Kasumi-1 (cell line): Measurements from ENCODE around the gene FAM3A.

Experiments used
- DNase-seq, 2 experiments: peaks; one replicate each; lab custom pipeline; 2025; lab: John Stamatoyannopoulos, UW

FAM3A gene

GRCh38 chrX:154534526-154535322, 18.7 kb upstream of the FAM3A start:
- peak; percentile 49 to 61 for DNase-seq

DNA sequence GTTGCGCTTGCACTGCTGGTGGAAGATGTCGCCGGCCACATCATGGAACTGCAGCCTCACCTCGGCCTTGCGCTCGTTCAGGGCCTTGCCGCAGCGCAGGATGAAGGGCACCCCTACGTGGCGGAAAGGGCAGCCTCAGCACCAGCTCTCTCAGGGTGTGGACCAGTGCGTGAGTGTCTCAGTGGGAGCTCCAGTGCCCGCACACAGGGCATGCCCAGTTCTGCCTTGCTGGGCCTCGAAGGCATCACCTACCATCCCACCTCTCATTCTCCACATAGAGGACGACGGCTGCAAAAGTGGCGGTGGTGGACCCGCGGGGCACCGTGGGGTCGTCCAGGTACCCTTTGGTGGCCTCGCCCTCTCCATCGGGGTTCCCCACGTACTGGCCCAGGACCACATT, 16.7 kb upstream of the FAM3A start:
- DNase-seq = no peak

- DNase-seq = no peak
These were observed 15.6 kb upstream of the FAM3A start for GRCh38 chrX:154531626-154532025.

DNA sequence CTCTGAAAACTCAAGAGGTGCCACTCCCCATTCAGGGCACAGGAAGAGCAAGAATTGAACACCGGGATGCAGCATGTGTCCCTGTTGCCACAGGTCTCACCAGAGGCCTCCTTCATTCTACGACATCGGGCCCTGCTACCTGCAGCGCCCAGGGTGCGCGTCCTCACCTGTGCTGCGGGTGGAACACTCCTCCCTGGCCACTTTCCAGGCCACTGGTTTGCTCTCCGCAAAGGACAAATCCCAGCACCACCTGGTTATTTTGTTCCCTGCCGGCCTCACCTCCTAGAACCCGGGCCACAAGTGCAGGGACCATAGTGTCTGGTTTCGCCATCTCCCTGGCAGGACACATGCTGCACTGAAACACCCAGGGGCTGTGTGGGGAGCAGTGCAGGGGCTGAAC, 14.3 kb upstream of the FAM3A start:
- no peak for DNase-seq

DNA sequence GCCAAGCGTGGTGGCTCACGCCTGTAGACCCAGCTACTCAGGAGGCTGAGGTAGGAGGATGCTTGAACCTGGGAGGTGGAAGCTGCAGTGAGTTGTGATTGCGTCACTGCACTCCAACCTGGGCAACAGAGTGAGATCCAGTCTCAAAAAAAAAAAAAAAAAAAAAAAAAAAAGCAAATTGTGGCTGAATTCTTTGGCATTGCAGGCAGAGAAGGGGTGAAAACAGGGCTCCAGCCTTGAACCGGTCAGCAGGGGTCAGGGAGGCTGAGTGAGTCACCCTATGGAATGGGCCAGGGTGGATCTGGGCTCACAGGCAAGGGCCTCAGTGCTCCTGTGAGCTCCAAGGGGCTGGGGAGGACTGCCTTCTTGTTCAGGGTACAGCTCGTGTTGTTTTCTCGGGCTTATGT, 13.2 kb upstream of the FAM3A start:
- no peak for DNase-seq

DNA sequence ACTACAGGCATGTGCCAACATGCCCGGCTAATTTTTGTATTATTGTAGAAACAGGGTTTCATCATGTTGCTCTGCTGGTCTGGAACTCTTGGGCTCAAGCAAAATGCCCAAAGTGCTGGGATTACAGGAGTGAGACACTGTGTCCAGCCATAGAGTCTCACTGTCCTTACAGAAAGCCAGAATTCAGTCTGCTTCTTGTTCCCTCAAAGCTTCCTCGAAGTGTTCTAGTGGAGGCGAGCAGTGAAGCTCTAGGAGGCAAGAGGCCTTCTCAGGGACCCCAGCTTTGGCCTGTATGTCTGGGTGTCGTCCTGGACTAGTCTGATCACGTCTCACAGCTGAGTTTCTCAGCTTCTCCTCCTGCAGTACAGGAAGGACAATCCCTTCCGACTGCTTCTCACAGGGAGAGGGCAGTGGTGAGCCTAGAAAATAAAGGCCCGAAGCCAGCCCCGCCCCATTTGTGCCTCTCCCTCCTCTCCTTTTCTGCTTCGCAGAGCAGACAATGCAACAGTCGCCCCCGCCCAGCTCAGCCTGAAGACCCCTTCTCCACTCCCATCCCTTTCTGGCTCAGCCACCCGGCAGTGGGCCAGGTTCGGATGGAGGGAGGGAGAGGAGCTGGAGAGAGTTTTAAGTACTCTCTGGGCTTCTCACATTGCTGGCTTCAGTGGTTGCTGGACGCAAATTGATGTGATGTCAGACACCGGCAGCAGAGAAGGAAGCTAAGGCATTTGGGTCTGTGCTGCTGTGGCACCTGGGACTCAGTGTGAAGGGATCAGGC, 11.1 kb upstream of the FAM3A start:
- peak; percentile 62 to 66 for DNase-seq

DNA sequence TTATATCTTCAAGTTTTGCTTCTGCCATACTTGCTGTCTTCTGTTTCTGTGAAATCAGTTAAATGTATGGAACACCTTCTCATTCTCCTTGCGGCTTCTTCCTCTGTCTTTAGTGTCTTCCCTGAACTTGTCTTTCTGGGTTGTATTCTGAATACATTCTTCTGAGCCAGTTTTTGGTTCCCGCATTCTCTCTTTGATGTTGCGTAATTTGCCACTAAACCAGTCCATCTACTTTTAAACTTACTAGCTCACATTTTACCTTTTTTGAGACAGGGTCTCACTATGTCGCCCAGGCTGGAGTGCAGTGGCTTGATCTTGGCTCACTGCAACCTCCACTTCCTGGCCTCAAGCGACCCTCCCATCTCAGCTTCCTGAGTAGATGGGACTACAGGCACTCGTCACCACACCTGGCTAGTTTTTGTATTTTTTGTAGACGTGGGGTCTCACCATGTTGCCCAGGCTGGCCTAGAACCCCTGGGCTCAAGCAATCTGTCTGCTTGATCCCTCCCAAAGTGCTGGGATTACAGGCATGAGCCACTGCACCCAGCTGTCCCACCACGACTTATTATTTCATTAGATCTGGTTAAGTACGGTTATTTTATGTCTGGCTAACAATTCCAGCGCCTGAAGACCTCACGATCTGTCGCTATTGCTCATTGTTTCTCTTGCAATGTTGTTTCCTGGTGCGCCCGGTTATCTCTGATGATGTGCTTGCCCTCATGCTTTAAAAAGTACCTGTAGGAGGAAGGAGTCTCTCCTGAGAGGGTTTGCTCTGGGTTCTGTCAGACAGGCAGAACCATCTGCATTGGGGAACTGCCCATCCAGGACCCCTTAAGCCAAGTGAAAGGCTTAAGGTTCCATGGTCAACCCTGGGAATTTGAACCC, 9.8 kb upstream of the FAM3A start:
- DNase-seq = no peak

DNA sequence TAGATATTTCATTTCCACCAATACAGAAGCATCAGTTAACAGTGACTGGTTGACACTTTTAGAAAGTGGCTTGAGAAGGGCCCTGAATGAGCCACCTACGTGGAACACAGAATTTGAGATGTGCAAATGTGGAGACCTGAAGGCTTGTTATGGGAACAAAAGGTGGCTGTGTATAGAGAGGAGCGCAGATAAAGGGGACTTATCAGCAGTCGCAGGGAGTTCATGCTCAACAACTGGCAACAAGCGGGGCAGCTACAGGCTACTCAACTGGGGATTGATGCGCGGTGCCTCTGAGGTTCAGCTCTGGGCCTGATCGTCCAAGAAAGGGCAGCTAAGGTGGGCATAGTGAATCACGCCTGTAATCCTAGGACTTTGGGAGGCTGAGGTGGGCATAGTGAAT, 3.4 kb upstream of the FAM3A start:
- DNase-seq = no peak

GRCh38 chrX:154517101-154517781, 1.2 kb upstream of the FAM3A start:
- DNase-seq = no peak

GRCh38 chrX:154516656-154517100, 646 bp upstream of the FAM3A start:
- no peak for DNase-seq

DNA sequence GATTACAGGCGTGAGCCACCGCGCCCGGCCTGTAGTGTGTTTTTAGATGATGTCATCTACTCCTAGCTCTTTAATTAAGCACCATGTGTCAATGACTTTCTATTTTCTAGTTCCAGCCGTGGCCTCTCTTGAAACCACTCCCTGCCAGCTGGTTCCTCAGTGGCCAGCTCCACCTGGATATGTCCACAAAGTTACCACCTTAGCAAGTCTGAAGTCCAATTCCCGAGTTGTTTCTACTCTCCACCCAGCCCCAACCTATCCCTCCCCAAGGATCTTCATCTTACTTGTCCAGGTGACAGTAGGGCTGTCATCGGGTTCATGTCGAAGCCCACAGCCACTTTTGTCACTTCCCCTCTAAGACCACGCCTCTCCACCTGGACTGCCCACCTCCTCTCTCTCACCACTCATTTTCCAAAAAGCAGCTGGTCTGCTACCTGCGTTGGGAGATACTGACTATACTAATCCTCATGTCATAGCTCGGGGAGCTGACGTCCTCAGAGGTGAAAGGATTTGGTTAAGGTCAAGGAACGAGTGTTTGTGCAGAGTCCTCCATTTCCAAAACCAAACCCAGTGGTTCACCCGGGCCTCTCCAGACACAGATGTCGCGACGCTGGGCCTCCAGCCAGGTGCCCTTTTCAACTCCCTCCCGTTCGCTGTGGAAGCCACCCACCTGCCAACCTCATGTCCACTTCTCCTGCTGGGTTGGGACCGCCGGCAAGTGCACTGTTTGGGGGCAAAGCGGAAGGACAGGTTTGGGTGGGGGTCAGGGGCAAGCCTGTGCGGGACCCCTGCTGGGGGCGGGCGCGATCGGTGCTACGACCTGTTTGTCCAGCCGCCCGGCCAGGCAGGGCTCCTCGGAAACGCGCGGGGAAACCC, 704 bp downstream of the FAM3A start:
- no peak for DNase-seq

DNA sequence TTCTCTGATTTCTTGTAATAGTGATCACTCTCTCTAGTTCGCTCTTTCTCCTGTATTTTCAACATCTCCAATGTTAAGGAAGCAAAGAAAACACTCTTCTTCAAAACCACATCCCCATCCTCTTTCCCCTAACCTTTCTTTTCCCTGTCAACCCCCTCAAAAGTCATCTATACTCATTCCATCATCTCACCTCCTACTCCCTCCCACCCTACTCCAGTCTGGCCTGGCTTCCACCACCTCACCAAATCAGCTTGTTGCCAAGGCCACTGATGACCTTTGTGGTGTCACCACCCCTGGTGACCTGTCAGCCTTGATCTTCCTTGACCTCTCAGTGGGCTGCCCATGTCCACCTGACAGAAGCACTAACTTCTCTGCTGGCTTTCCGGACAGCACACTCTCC, 2.3 kb downstream of the FAM3A start:
- DNase-seq = no peak

DNA sequence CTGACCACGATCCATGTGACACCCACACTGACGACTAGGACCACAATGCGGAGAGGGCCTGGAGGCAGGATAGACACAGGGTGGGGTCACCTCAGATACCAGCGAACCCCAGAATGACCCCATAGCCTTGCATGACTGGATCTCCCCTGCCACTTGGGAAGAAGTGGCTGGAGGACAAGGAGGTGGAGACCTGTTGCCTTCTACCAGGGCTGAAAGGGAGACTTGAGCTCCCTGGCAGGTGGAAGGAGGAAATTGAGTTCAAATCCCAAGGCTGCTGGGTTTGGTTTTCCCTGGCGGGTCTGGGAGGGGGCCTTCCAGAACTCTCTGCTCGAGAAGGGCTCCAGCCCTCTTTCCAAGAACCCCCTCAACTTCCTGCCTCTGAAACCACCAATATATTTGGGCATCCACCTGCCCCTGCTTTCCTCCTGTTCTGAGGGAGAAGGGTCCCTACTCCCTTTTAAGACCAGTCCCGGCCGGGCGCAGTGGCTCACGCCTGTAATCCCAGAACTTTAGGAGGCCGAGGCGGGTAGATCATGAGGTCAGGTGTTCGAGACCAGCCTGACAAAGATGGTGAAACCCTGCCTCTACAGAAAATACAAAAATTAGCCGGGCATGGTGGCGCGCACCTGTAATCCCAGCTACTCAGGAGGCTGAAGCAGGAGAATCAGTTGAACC, 3.0 kb downstream of the FAM3A start:
- no peak for DNase-seq

GRCh38 chrX:154511761-154512160, 4.3 kb downstream of the FAM3A start:
- no peak for DNase-seq

GRCh38 chrX:154509455-154509854, 6.6 kb downstream of the FAM3A start:
- DNase-seq = no peak

DNA sequence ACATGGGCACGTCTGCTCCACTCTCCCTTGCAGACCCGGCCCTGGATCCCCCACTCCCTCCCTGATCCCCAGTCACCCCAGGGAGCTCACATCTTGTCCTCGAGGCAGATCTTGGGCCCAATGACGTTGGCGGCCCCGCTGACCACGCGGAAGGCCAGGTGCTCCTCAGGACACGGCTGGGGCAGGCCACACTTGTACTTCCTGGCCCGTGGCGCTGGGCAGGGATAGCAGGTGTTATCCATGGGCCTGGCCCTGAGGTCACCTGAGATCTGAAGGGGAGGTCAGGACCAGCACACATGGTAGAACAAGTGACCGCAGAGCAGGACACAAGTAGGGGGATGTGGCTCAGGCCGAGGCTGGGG, 7.7 kb downstream of the FAM3A start:
- no peak for DNase-seq

DNA sequence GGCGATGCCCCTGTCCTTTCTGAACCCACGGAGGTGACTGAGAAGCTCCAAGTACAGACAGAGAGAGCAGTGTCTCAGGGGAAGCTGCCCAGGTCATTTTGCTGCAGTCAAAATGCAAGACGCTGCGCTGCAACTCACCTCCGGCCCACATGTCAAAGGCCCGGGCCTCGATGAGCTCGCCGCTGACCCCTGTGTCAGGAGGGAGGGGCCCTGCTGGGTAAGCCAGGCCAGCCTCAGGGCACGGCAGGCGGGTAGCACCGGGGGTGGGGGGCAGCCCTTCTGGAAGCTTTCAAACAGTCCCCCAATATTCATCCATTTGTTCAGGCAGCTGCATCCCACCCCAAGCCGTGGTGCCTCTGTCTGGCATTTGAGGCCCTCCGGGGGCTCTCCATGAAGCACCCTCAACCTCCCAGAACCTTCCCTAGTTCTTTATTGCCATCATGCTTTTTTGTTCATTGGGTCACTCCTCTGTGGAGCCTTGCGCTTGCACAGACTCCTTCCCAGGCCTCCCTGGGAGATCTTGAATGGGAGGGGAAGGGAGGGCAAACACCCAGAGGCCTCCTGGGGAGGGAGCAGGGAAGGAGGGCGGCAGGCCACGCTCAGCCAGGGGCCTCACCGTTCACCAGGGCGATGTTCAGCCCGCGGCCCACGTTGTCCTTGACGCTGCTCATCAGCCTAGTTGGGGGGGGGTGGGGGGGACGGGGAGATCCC, 8.2 kb downstream of the FAM3A start:
- no peak for DNase-seq

DNA sequence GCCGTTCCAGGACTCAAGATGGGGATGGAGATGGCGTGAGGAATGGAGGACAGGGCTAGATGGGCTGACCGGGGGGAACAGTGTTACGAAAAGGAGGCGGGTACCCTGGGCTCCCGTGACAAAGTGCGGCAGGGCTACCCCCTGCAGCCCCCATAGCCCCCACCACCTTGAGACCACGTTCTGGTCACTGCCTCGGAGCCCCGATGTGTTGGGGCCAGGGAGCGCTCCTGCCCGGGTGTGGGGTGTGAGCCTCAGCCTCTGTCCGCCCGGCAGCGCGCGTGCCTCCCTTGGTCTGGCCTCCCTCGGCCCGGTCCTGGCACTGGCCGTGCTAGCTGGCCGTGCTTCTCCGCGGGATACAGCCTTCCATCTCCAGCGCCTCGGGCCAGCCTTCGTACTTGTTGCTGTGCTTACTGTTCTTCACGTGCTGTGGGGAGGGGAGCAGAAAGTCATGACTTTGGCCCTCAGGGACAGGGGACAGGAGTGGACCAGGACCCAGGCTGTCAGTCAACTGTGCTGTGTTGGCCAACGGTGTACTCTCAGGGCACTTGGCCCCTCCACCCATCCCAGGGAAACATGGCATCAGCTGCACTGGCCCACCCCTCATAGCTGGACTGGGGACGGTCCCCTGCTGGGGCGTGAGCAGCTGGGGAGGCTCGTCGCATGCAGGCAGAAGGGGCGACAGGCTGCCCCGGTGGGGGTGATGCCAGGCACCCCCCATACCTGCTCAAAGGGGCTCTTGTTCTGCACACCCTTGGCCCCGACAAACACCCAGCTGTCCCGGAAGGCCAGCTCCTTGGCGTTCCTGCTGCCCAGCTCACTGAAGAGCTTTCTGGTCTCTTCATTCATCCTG, 9.3 kb downstream of the FAM3A start:
- no peak for DNase-seq

DNA sequence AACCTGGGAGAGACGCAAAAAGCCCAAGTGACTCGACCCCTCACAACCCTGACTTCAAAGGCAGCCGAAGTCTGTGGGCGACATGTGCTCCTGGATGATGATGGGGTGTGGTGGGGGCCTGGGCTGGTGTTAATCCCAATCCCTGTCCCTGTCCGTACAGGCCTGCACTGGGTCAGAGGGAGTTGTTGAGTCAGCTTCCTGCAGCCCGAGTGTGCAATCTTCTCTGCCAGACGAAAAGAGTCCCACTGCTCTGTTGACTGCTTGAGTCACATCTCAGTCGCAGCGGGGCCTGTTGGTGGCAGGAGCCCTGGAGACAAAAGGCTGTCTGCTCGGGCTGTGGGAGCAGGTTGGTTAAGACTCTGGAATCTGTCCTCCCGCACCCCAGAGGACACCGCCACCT, 10.3 kb downstream of the FAM3A start:
- DNase-seq = peak; percentile 10 to 12
